Right lobe of liver (tissue), 6 donors: ENCODE measurements around the gene CARNS1. TPM values are rescaled to one million over a fixed set of nuclear protein-coding genes. Genes with fewer than 3 reads are reported as not detected.

Experiments used
- ATAC-seq, 4 donors: fragments of 200-7000 bp; cut with Tn5 transposase; one replicate each; pipeline ENCODE4 v1.9.1; 2020; ENCODE audit warnings: mild to moderate bottlenecking in 4 of 4, moderate library complexity in 4 of 4
- DNase-seq, 3 donors: peaks; one replicate each; pipeline ENCODE4 v3.0.0-alpha.2; 2020
- H3K27ac ChIP-seq, 3 donors: fragments of 200-600 bp; one replicate each; pipeline ENCODE4 v1.8.0; 2022
- H3K27me3 ChIP-seq, 2 donors: fragments of 200-600 bp; one replicate each; pipeline ENCODE4 v1.8.0; 2022
- H3K36me3 ChIP-seq, 4 donors: fragments of 200-600 bp; sonication (generic) in 1 of 4; one replicate each; pipeline versions ENCODE4 v1.5.1 to v1.8.0; 2017 to 2022; ENCODE audit warnings: control low read depth in 1 of 4
- H3K4me1 ChIP-seq, 4 donors: fragments of 200-600 bp; sonication (generic) in 1 of 4; one replicate each; pipeline versions ENCODE4 v1.5.1 to v1.8.0; 2017 to 2022; ENCODE audit warnings: control low read depth in 1 of 4
- H3K4me3 ChIP-seq, 3 donors: fragments of 200-600 bp; one replicate each; pipeline ENCODE4 v1.8.0; 2022
- H3K9me3 ChIP-seq, 4 donors: fragments of 200-600 bp; sonication (generic) in 1 of 4; one replicate each; pipeline versions ENCODE4 v1.5.1 to v1.8.0; 2017 to 2022; ENCODE audit warnings: control low read depth in 1 of 4
- POLR2A ChIP-seq: fragments of 450-650 bp; IDR thresholded peaks from one replicate; pipeline ENCODE4 v1.6.1; 2017; ENCODE audit warnings: antibody characterized with exemption, mild to moderate bottlenecking
- WGBS: methylation state at CpG from one replicate; pipeline ENCODE4 v1.1.6; 2018; ENCODE audit warnings: low coverage, low lambda C conversion rate; ENCODE audit not compliant: insufficient coverage; ENCODE audit errors: missing lambda C conversion rate; 5-methylcytosine and 5-hydroxymethylcytosine counted together
- intact Hi-C, 2 donors: fragments of 100-400 bp; cut with DNase I; formaldehyde crosslinking; loops; one replicate each; pipeline versions ENCODE4 v1.11.2 to v1.14.1; 2022
- total RNA-seq, 6 experiments: library from RNA; depleted of rRNA in 2 of 6; stranded (reverse); fragments of >200 nt in 2 of 6; fragmentation: NEBNext Ultra II Directional in 3 of 6; extraction: Animal tissue kit (Norgen Biotek cat#: 25700) in 3 of 6; gene quantifications; one replicate each; pipeline versions ENCODE4 v1.1.0 to v1.2.4, GENCODE V29; 2016 to 2023
- TF ChIP-seq, protein P1 (sequence below), 4 donors: fragments of 200-600 bp in 3 of 4; fragments of 450-650 bp in 1 of 4; IDR thresholded peaks; one replicate each; pipeline versions ENCODE4 v1.5.1 to v1.8.0; 2016 to 2022; ENCODE audit warnings: antibody characterized with exemption in 4 of 4, mild to moderate bottlenecking in 2 of 4
- donor health status: DM: no; HTN: yes; CAD: no.
- donor health status: DM: no; HTN: no; CAD: no.
- donor health status: DM: no; HTN: no; CAD: no.
- donor health status: DM: no; HTN: yes; CAD: no.
- donor health status: DM: no; HTN: yes; CAD: no.

Gene CARNS1
- total RNA-seq, 6 experiments from 2014 or later: 0.12 to 0.31 (median 0.22) TPM; not detected in 1

DNA sequence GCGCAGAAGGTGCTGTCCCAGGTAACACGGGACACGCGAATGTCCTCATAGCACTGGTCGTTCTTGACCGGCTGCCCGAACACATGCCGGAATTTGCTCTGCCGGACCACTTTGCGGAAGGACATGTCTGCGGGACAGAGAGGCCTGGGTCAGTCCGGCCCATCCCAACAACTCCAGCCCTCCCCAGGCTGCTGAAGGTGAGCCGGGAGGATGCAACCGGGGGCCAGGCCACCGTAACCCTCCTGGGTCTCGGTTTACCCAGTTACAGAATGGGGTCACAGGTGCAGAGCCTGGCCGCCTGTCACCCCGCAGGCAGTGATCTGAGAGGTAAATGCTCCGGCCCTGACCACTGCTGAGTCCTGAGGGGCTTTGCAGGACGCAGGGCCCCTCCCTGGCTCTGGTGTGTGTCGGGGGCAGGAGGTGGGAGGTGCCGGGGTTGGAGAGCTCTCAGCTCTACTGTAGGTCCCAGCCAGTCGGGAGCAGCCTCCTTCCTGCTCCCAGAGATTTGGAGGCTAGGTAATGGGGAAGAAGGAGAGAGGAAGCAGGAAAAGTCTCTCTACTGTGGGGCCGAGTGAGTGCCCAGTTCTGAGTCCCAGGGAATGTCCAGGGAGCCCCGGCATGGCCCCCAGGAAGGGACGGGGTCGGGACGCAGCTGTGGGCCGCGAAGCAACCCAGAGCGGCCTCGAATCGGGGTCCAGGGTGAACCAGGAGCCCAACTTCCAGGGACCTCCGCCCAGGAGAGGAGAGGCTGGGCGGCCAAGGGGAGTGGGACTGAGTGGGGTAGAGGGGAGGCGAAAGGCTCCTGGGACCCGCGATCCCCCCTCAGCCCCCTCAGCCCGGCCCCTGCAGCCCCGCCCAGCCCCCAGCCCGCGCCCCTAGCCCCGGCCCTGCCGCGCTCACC is 27.3 kb downstream of the CARNS1 start:
- Histone ChIP-seq H3K27ac (peak overlapping the region; percentile 69 to 86 (median 76)), H3K4me1 (peaks cover 0 to 20% (median 0%) of the 10 kb centered on the region in 4 donors), H3K27me3 (no peaks in the 10 kb centered on the region), H3K36me3 (peaks cover 0 to 4% (median 0%) of the 10 kb centered on the region in 4 donors), H3K4me3 (peak overlapping the region; percentile 80 to 92 (median 88)), H3K9me3 (no peaks in the 10 kb centered on the region)
- intact Hi-C loops: no loop called here
- DNase-seq (no peak), ATAC-seq (peak in 2 of 4 donors; percentile 0 to 1)
- TF ChIP-seq POLR2A: no peak
- TF ChIP-seq, protein P1, sequence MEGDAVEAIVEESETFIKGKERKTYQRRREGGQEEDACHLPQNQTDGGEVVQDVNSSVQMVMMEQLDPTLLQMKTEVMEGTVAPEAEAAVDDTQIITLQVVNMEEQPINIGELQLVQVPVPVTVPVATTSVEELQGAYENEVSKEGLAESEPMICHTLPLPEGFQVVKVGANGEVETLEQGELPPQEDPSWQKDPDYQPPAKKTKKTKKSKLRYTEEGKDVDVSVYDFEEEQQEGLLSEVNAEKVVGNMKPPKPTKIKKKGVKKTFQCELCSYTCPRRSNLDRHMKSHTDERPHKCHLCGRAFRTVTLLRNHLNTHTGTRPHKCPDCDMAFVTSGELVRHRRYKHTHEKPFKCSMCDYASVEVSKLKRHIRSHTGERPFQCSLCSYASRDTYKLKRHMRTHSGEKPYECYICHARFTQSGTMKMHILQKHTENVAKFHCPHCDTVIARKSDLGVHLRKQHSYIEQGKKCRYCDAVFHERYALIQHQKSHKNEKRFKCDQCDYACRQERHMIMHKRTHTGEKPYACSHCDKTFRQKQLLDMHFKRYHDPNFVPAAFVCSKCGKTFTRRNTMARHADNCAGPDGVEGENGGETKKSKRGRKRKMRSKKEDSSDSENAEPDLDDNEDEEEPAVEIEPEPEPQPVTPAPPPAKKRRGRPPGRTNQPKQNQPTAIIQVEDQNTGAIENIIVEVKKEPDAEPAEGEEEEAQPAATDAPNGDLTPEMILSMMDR (IDR thresholded peaks at IDR 0.05): no peak
- WGBS: 8% methylated on average over 7 of the region's 45 CpGs

- ATAC-seq (no peak), DNase-seq (no peak)
- Histone ChIP-seq H3K9me3 (no peaks in the 10 kb centered on the region), H3K4me1 (peaks cover 0 to 28% (median 0%) of the 10 kb centered on the region in 4 donors), H3K36me3 (no peaks in the 10 kb centered on the region), H3K27ac (no peak overlapping the region), H3K27me3 (no peaks in the 10 kb centered on the region), H3K4me3 (no peak overlapping the region)
- 65% methylated on average over 4 of the region's 5 CpGs for WGBS
- intact Hi-C loops: no loop called here
- TF ChIP-seq POLR2A: no peak
- TF ChIP-seq, protein P1 (IDR thresholded peaks at IDR 0.05): no peak
Observed at GRCh38 chr11:67445515-67445914, 30.0 kb downstream of the CARNS1 start.

DNA sequence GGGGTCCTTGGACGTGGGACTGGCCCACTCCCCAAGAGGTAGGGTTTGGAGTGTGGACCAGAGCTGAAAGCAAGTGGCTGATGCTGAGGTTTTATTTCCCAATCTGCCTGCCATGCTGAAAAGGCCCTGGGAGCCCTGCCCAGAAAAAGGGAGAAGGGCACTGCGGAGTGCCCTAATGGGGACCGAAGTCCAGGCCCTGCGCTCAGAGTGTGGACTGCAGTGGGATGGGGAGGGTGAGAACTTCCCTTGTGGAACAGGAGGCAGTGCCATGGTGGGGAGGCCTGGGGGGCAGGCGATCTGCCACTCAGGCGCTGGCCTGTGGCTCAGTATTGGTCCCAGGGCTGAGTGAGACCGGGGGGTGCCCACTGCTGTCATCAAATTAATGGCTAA is 32.7 kb downstream of the CARNS1 start:
- Histone ChIP-seq H3K9me3 (no peaks in the 10 kb centered on the region), H3K4me1 (peaks cover 0 to 21% (median 0%) of the 10 kb centered on the region in 4 donors), H3K36me3 (no peaks in the 10 kb centered on the region), H3K27me3 (no peaks in the 10 kb centered on the region), H3K4me3 (no peak overlapping the region), H3K27ac (peak overlapping the region in 1 of 3 donors; percentile 8)
- ATAC-seq (peak; percentile 67 to 76 (median 73)), DNase-seq (peak; percentile 73 to 86 (median 82))
- intact Hi-C loops: no loop called here
- no peak for TF ChIP-seq POLR2A
- TF ChIP-seq, protein P1 (IDR thresholded peaks at IDR 0.05): no peak
- WGBS: 58% methylated on average over 6 of the region's 7 CpGs

GRCh38 chr11:67449116-67449844 is 33.8 kb downstream of the CARNS1 start:
- Histone ChIP-seq H3K36me3 (no peaks in the 10 kb centered on the region), H3K4me1 (peaks cover 0 to 17% (median 0%) of the 10 kb centered on the region in 4 donors), H3K27ac (no peak overlapping the region), H3K4me3 (no peak overlapping the region), H3K27me3 (no peaks in the 10 kb centered on the region), H3K9me3 (no peaks in the 10 kb centered on the region)
- no peak for DNase-seq
- TF ChIP-seq, protein P1 (IDR thresholded peaks at IDR 0.05): no peak
- TF ChIP-seq POLR2A: no peak
- WGBS: 64% methylated on average over 8 of the region's 9 CpGs
- peak; percentile 2 to 39 (median 20) for ATAC-seq
- intact Hi-C loops: no loop called here
